ENCODE measurements around the gene ULK4.
"Not testable (repeated sequence)": the region's sequence is repeated elsewhere in the genome, so short reads cannot be mapped to it uniquely, and the experiment has no call there.

The ULK4 gene

DNA sequence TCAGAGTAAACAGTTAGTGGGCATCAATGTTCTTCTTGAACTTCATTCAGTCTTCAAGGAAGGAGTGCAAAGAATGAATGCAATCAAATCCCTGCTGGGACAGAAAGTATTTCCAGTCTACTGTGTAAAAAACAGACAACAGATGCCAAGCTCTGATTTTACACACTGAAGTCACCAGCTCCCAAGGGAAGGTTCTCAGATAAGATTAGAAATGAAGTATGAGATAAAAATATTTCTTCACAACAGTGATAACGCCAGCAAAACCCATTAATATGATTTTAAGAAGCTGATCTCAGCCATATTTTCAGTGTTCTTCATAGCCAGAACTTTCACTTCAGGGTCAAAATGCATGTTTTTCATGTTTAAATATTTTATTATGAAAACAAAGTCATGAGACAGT is 497.0 kb downstream of the ULK4 start:
- DNase-seq (ENCODE audit: low read depth) = no peak
- TF ChIP-seq, protein P1, sequence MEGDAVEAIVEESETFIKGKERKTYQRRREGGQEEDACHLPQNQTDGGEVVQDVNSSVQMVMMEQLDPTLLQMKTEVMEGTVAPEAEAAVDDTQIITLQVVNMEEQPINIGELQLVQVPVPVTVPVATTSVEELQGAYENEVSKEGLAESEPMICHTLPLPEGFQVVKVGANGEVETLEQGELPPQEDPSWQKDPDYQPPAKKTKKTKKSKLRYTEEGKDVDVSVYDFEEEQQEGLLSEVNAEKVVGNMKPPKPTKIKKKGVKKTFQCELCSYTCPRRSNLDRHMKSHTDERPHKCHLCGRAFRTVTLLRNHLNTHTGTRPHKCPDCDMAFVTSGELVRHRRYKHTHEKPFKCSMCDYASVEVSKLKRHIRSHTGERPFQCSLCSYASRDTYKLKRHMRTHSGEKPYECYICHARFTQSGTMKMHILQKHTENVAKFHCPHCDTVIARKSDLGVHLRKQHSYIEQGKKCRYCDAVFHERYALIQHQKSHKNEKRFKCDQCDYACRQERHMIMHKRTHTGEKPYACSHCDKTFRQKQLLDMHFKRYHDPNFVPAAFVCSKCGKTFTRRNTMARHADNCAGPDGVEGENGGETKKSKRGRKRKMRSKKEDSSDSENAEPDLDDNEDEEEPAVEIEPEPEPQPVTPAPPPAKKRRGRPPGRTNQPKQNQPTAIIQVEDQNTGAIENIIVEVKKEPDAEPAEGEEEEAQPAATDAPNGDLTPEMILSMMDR (IDR thresholded peaks at IDR 0.05; ENCODE audit: control insufficient read depth, insufficient read depth, low read depth, low read length, missing control alignments) = no peak
- no peak overlapping the region for H3K4me3 ChIP-seq (ENCODE audit: control insufficient read depth, low read depth, low read length)

DNA sequence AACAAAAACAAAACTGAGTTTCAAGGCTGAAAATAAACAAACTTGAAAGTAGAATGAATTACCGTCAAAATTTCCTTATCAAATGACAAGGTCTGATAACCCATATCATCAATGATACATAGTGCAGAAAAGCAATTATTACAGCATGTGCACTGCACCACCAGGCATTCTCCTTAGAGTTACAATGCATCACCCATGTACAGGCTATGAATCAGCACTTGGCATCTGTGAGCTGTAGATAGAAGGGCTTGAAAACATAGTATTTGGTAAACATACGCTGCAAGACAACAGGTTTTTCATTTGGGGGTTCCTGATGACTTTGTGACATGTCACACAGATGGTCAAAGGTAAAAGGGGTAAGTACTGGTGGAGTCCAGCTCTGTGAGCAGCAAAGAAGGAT is 497.5 kb downstream of the ULK4 start:
- no peak overlapping the region for H3K4me3 ChIP-seq (ENCODE audit: control insufficient read depth, low read depth, low read length)
- no peak for DNase-seq (ENCODE audit: low read depth)
- TF ChIP-seq, protein P1 (IDR thresholded peaks at IDR 0.05; ENCODE audit: control insufficient read depth, insufficient read depth, low read depth, low read length, missing control alignments) = no peak

DNA sequence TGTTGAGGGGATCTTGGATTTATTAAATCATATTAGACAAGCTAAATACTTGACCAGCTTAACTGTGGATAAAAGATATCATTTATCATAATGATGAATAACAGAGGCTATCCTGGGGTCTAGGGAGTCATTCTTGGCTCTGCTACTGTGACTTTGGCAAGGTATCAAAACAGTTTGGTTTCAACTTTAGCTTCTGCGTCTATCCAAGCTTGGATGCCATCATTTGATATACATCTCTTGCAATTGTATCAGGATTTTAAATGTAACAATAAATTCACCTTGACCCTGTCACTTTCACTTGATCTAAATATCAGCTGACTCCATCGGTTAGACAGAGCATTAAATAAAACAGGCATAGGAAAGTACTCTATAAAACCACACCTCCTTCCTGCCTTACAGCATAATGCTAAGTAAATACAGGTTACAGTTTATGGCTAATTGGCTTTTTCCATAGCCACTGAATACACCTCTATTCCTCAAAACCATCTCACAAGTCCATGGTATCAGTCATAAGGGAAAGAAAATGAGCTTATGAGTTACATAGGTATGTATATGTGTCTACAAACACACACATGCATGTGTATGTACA is 499.7 kb downstream of the ULK4 start:
- TF ChIP-seq, protein P1 (IDR thresholded peaks at IDR 0.05; ENCODE audit: control insufficient read depth, insufficient read depth, low read depth, low read length, missing control alignments) = no peak
- H3K4me3 ChIP-seq (ENCODE audit: control insufficient read depth, low read depth, low read length) = no peak overlapping the region
- no peak for DNase-seq (ENCODE audit: low read depth)

DNA sequence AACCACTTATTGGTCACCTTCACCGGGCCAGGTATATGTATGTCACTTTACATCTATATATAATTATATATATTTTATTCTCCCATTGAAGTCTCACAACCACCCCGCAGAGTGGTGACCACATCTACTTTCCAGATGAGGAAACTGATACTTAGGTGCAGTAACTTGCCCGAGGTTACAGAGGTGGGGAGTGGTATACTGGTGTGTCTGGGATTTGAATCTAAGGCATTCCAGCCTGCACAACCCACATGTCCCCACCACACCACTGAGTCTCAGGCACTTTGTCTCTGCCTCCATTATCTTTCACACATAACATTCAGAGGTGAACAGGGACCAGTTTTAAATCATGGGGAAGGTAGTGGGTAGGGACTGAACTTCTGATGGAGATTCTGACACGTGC is 501.2 kb downstream of the ULK4 start:
- TF ChIP-seq, protein P1 (IDR thresholded peaks at IDR 0.05; ENCODE audit: control insufficient read depth, insufficient read depth, low read depth, low read length, missing control alignments) = no peak
- no peak overlapping the region for H3K4me3 ChIP-seq (ENCODE audit: control insufficient read depth, low read depth, low read length)
- no peak for DNase-seq (ENCODE audit: low read depth)

DNA sequence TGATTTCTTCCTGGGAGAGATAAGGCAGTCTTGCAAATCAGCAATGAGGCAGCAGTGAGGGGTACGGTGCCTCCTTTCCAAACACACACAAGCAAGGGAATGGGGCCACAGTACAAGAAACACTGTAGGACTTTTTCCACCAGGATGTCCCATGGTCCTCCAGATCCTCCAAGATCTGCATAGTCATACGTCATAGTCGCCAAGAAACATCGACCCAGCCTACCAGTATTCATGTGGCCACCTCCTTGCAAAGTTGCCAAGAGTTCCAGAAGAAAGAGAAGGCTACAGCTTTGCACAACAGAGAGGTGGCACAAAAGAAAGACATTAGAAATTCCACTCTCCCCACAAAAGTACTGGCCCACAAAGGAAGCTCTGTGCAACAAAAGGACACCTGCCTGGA is 504.7 kb downstream of the ULK4 start:
- TF ChIP-seq, protein P1 (IDR thresholded peaks at IDR 0.05; ENCODE audit: control insufficient read depth, insufficient read depth, low read depth, low read length, missing control alignments) = no peak
- H3K4me3 ChIP-seq (ENCODE audit: control insufficient read depth, low read depth, low read length) = no peak overlapping the region

DNA sequence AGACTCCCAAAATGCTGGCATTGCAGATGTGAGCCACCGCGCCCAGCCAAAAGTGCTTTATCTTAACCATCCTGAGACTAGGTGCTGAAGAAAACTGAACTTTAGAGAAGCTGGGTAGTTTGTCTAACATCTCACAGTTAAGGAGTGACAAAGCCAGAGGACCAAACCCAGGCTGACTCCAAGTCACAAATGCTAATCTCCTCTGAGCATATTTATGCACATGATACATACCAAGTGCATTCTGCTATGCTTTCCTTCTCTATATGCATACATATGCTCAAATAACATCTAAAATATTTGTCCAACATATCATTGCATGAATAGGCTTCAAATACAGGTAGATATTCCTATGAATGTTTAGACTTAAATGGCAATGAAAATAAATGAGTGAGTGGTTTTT is 505.7 kb downstream of the ULK4 start:
- no peak overlapping the region for H3K4me3 ChIP-seq (ENCODE audit: control insufficient read depth, low read depth, low read length)
- TF ChIP-seq, protein P1 (IDR thresholded peaks at IDR 0.05; ENCODE audit: control insufficient read depth, insufficient read depth, low read depth, low read length, missing control alignments) = no peak
- DNase-seq (ENCODE audit: low read depth) = no peak

More for the DNA sequence above, 504.7 kb downstream of the ULK4 start:
- no peak for DNase-seq (ENCODE audit: low read depth)

DNA sequence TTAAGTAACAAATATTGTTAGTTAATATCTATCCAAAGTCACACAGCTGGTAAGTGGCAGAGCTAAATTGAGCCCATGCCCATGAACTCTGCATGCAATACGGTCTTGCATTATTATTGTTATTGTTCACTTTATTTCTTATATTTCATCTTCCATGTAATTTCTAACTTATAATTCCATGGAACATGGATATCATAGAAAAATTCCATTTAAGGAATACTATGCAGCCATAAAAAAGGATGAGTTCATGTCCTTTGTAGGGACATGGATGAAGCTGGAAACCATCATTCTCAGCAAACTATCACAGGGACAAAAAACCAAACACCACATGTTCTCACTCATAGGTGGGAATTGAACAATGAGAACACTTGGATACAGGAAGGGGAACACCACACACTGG is 508.3 kb downstream of the ULK4 start:
- DNase-seq (ENCODE audit: low read depth); H3K4me3 ChIP-seq (ENCODE audit: control insufficient read depth, low read depth, low read length): not testable (repeated sequence)
